HEK293T (cell line): ENCODE measurements around the gene ERC2.

Experiments used
- ARNT ChIP-seq: fragments of 450-650 bp; IDR thresholded peaks from 2 replicates; pipeline ENCODE4 v1.6.1; 2017; ENCODE audit warnings: mild to moderate bottlenecking
- FOXA1 ChIP-seq: fragments of 450-650 bp; IDR thresholded peaks from 2 replicates; pipeline ENCODE4 v1.6.1; 2016; ENCODE audit warnings: mild to moderate bottlenecking
- LEF1 ChIP-seq: fragments of 450-650 bp; IDR thresholded peaks from 2 replicates; pipeline ENCODE4 v1.6.1; 2017; ENCODE audit warnings: mild to moderate bottlenecking, borderline replicate concordance
- SP1 ChIP-seq: fragments of 450-650 bp; IDR thresholded peaks from 2 replicates; pipeline ENCODE4 v1.6.1; 2017
- SUZ12 ChIP-seq: fragments of 450-650 bp; IDR thresholded peaks from 2 replicates; pipeline ENCODE4 v1.6.1; 2016; ENCODE audit warnings: mild to moderate bottlenecking
- TARDBP ChIP-seq: fragments of 450-650 bp; IDR thresholded peaks from 2 replicates; pipeline ENCODE4 v1.6.1; 2016

GRCh38 chr3:55770077-55770476 is 698.2 kb downstream of the ERC2 start:
- no peak for TF ChIP-seq SUZ12
- no peak for TF ChIP-seq FOXA1
- no peak for TF ChIP-seq LEF1
- no peak for TF ChIP-seq SP1
- no peak for TF ChIP-seq ARNT
- TF ChIP-seq TARDBP = no peak
